Measurements from ENCODE around the gene ACOX1. TPM values are rescaled to one million over a fixed set of nuclear protein-coding genes. Genes with fewer than 3 reads are reported as not detected.

Gene ACOX1
- total and polyA plus RNA-seq, 2 of the 13 experiments (the other 11 are each of a cell fraction or from before 2014, with no cell fraction given) = 86.4 to 120 TPM

- TF ChIP-seq PAXIP1 (CRISPR knock-in tag; conservative IDR thresholded peaks at IDR 0.05) = no peak
- no peak for TF ChIP-seq MEF2D (CRISPR knock-in tag; IDR thresholded peaks at IDR 0.05)
- TF ChIP-seq ZSCAN12 (CRISPR knock-in tag; IDR thresholded peaks at IDR 0.05) = no peak
- TF ChIP-seq HOXA5 (CRISPR knock-in tag; IDR thresholded peaks at IDR 0.05) = no peak
- 0 out of 2 replicates have a peak, but pooled peaks have one; percentile 17 for TF ChIP-seq ZNF253 (CRISPR knock-in tag; IDR thresholded peaks at IDR 0.05; ENCODE audit: borderline replicate concordance)
- peak; percentile 25; the same call in 1 of the 2 replicates for TF ChIP-seq ZNF350 (CRISPR knock-in tag; IDR thresholded peaks at IDR 0.05; ENCODE audit: borderline replicate concordance, low read depth)
- TF ChIP-seq ZSCAN31 (CRISPR knock-in tag; IDR thresholded peaks at IDR 0.05; ENCODE audit: low read depth) = no peak
- peak; percentile 27 for TF ChIP-seq ZNF407 (CRISPR knock-in tag; IDR thresholded peaks at IDR 0.05; ENCODE audit: not compliant biosample characterization)
- TF ChIP-seq ZNF563 (CRISPR knock-in tag; IDR thresholded peaks at IDR 0.05) = 0 out of 2 replicates have a peak, but pooled peaks have one; percentile 39
- TF ChIP-seq ZNF83 (CRISPR knock-in tag; IDR thresholded peaks at IDR 0.05; ENCODE audit: borderline replicate concordance) = no peak
- no peak for TF ChIP-seq NFE2L2 (IDR thresholded peaks at IDR 0.05; ENCODE audit: low read length)
- TF ChIP-seq AKAP8 (CRISPR knock-in tag; IDR thresholded peaks at IDR 0.05) = no peak
- TF ChIP-seq GMEB1 (CRISPR knock-in tag; IDR thresholded peaks at IDR 0.05; ENCODE audit: borderline replicate concordance) = 0 out of 2 replicates have a peak, but pooled peaks have one; percentile 31
- no peak for TF ChIP-seq LBX2 (CRISPR knock-in tag; IDR thresholded peaks at IDR 0.05; ENCODE audit: borderline replicate concordance)
Observed at GRCh38 chr17:75906143-75906884, 72.7 kb downstream of the ACOX1 start (continued).
